ENCODE data around the gene PNLIP. TPM values are rescaled to one million over a fixed set of nuclear protein-coding genes. Genes with fewer than 3 reads are reported as not detected.

PNLIP gene
- total RNA-seq, 1 donor from 2014 or later, result not detected

DNA sequence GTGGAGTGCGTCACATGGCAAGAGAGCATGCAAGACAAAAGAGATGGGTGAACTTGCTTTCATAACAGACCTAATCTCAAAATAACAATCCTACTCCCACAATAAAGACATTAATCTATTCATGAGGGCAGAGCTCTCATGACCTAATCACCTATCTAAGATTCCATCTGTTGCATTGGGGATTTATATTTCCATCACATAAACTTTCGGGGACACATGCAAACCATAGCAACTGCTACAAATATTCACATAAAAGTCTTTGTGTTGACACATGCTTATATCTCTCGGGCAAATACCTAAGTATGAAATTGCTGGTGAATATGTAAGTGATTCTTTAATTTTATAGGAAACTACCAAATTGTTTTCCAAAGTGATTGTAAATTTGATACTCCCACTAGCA lies 29.1 kb downstream of the PNLIP start:
- intact Hi-C loops (cut with micrococcal nuclease), result no loop called here

DNA sequence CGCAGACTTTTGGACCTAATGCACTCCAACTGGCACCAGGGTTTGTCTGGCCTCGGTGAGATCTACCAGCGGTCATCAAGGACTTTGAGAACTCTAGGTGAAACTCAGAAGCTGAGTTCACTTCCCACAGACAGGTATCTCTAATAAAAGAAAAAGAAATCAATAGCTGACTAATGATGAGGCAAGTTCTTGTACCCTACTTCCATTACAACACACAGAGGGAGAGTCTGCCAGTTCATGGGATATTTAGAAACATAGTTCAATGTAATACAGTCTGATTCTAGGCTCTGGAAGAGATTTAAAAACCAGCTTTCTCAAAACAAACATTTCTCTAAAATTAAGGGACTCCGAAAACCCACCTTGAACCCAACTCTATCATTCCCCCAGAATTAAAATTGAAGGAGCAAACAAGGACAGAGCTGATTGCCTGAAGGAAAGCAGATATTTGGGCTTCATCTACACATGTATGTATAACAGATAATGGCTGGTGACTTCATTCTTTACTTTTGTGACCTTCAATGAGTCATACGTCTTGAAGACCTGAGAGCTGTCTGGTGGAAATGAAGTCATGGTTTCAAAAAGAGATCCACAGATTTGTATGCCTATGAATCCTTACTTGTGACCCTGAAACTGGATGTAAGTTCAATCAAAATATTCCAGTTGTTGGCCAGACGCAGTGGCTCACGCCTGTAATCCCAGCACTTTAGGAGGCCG lies 42.3 kb downstream of the PNLIP start:
- intact Hi-C loops (cut with micrococcal nuclease), result no loop called here

DNA sequence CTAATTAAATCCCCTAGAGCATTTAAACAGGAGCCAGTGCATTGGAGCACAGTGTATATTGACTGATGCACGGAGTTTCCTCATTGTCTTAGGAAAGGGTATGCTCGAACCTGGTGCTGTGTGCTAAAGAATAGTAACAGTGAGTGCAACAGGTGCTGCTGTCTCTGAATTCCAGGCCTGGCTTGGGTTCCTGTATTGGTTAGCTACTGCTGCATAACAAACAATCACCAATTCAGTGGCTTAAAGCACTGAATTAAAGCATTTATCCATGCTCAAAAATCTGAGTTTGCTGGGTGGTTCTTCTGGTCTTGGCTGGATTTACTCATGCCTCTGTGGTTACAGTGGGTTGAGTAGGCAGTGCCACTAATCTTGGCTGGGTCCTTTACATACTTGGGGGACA lies 43.3 kb downstream of the PNLIP start:
- intact Hi-C loops (cut with micrococcal nuclease), result no loop called here

DNA sequence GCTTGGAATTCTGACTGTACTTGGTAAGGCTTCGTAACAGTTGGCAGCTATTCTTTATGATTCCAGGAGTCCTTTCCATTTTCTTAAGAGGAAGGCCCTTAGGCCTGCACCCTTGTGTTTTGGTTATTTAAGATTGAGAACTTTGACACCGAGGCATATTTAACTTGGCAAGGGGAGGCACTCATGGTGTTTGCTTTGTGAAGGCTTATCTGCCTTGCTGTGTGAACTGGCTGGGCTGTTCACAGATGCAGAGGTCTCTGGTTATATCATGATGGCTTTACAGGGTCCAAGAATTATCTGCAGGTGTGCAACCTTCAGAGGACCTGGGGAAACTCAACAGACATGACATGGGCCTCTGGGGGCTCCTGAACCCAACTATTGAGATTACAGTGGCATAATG lies 44.2 kb downstream of the PNLIP start:
- intact Hi-C loops (cut with micrococcal nuclease), result no loop called here

DNA sequence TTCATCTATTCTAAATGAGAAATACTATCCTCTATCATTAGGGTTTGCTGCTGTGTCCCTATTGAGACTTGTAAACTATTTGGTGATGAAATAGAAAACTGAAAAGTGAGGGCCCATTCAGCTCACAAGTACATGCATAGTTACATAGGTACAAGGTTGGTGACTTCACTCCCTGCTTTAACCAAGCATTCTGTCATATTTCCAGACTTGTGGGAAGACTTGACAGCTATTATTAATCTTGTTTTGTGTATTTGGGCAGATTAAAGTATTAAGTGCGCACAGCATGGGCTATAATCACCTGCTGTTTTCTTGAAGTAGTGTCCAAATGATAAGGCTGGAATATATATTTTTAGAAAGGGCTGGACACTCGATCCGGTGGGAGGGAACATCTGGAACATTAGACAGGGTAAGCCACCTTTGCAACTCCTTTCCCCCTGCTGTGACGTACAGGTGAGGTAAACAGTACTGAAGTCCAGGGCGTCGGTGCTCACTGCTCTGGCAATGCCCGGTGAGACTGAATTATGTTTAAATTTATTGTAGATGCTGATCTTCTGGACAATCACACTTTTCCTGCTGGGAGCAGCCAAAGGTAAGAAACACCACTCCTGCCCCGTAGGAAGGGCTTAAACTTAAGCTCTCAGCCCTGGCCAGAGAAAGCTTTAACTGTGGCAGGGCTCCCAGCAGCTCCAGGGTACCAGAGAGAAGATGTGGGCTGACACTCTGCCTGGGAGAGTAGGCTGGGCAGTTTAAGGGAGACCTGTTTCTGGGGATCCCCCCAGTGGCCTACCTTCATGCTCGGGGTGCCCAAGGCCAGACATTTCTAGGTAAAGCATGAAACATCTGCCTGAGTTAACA lies 45.1 kb downstream of the PNLIP start, which contains the start of gene PNLIPRP1:
TSS of gene PNLIPRP1 (plus strand) at position 370 of the 855 bp plus-strand sequence. CDS start at position 541, 171 bp downstream.
- intact Hi-C loops (cut with micrococcal nuclease), result no loop called here

DNA sequence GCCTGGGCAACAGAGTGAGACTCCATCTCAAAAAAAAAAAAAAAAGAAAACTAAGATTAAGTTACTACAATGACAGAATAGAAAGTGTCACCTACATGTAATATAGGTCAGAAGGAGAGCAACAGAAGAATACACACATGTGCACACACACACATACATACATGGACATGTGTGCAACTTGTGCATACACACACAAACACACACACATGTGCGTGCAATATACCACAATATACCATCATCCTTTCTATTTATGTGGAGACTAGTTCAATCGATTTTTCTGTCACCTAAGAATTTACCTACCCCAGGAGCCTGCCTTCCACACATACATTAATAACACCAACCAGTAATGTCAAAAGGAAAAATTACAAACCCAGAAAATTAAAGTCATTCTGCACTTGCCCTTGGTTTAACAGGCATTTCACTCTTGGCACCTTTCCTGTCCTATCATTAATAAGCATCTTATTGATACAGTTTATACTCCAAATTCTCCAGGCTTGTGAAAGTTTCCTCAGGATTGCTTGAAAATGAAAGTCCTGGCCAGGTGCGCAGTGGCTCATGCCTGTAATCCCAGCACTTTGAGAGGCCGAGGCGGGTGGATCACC lies 47.5 kb downstream of the PNLIP start:
- intact Hi-C loops (cut with micrococcal nuclease), result no loop called here

DNA sequence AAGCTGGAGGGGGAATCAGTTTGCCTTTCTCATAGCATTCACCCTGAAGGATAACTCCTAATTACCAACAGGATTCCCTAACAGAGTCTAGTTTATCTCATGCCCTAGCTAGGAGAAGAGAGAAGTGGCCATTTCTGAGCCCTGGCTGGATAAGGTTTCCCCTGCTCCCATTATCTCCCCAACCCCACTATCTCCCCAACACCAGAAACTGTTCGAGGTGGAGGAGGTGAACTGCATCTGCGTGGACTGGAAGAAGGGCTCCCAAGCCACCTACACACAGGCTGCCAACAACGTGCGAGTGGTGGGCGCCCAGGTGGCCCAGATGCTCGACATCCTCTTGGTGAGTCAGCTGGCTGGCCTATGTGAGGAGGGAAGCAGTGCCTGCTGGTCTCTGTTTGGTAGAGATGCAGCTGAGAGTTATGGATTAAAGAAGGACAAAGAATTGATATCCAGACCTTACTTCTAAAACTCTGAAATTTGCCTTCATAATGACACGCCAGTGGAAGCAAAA lies 48.8 kb downstream of the PNLIP start:
- intact Hi-C loops (cut with micrococcal nuclease), result no loop called here

DNA sequence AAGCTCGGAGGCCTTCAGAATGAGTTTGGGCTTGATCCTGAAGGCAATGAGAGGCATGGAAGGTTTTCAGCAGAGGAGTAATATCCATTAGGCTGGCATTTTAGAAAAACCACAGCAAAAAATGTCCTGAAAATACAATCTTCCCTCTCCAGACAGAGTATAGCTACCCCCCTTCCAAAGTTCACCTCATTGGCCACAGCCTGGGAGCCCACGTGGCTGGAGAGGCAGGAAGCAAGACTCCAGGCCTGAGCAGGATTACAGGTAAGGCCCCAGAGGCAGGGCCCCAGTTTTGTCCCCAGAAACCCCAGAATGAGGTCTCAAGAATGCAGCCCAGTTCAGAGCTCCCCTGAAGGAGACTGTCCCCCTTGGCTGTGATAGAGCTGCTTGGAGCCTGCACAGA lies 50.3 kb downstream of the PNLIP start:
- intact Hi-C loops (cut with micrococcal nuclease), result no loop called here

DNA sequence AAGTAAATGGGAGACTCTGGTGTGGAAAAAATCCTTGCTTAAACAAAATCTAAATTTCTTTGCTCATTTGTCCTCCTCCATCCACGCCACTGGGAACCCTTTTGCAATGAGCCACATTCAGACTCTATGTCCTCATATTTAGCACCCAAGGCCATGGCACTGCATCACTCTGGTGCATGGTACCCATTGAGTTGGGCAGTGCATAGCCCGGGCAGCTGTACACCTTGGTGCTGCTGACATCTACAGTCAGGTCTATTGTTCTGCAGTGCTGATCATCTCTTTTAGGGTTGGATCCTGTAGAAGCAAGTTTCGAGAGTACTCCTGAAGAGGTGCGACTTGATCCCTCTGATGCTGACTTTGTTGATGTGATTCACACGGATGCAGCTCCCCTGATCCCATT lies 51.8 kb downstream of the PNLIP start:
- intact Hi-C loops (cut with micrococcal nuclease), result no loop called here

DNA sequence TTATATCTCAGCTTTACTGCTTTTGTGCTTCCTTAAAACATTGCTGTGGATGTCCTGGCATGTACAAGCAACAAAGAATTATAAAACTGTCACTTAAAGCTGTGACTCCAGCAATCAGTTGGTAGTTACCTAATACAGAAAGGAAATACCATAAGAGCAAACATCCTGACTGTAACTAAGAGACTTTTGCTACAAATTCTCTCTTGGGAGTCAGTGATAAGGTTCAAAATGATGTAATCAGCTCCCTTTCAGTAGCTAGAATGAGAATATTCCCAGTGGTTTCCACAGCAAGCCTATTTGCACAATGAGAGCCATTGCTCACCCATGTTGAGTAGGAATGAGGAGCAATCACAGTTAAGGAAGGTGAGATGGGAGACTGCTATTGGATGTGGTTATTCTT lies 52.6 kb downstream of the PNLIP start:
- intact Hi-C loops (cut with micrococcal nuclease), result no loop called here

DNA sequence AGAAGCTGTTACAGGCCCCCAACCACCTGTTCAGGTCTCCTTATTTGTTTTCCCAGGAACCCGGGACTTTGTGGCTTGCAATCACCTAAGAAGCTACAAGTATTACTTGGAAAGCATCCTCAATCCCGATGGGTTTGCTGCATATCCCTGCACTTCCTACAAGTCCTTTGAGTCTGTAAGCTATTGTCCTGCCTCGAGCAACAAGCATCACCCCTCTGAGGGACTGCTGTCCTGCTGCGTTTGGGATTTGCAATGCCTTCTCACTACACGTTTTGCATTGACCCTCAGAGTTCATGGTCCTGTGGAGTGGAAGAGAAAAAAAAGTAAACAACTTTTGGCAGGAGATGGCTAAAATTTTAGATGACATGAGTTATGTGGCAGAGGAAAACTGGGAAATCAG lies 54.3 kb downstream of the PNLIP start:
- intact Hi-C loops (cut with micrococcal nuclease), result no loop called here

DNA sequence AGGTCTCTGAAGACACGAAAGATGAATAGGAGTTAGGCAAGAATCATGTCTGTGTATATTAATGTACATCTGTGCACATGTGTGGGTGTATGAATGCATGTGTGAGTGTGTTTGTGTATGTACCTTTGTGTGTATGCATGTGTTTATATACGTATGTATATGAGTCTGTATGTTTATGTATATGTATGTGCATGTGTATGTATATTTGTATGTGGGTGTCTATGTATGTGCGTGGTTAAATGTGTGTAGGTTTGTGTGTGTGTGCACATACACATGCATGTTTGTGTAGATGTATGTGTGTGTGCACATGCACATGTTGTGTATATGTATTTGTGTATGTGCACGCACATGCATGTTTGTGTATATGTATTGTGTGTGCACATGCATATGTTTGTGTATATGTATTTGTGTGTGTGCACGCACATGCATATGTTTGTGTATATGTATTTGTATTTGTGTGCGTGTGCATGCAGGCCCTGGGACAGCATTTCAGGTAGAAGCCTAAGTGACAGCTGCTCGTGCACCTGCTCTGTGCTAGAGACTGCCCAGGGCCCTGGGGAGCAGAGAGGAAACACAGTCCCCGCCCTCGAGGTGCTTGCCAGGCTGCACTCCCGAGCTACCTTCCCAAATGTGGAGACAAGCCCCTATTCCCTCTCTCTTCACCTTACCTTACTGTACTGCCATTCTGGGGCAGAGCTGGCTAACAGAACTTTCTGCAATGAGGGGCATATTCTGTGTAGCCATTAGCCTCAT lies 57.1 kb downstream of the PNLIP start:
- intact Hi-C loops (cut with micrococcal nuclease), result no loop called here

DNA sequence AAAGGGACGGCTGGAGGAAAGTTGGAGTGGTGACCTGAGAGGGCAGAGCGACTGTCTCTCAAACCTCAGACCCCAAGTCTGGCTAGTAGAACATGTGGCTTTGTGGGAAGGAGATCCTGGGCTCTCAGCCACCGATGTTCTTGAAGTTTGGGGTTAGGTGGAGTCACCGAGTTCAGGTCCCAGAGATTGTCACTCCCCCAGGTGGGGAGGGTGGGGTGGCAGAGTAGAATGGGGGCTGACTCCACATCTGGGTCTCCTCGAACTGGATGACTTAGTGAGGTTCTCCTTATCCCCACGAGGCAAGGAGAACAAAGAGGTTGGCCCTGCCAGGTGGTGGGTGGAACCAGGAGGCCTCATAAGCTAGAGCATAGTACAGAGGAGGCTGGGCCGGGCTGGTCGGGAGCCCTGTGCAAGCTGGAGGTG lies 60.3 kb downstream of the PNLIP start:
- intact Hi-C loops (cut with micrococcal nuclease), result no loop called here

DNA sequence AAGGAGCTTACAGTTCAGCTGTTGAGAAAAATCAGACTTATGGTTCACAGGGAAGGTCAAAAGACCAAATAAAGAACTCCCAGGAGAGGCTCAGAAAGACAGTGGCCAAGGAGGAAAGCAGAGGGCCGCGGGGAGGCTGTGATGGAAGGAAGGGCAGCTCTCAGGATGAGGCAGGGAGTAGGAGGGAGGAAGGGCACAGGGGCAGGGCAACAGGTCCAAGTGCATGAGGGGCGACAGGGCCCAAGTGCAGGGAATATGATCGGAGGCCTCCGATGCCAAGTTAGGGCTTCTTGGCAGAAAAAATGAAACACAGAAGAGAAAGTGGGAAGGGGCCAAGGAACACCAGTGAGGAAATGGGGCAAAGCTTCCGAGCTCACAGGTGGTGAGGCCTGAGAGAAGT lies 61.6 kb downstream of the PNLIP start:
- intact Hi-C loops (cut with micrococcal nuclease), result no loop called here

DNA sequence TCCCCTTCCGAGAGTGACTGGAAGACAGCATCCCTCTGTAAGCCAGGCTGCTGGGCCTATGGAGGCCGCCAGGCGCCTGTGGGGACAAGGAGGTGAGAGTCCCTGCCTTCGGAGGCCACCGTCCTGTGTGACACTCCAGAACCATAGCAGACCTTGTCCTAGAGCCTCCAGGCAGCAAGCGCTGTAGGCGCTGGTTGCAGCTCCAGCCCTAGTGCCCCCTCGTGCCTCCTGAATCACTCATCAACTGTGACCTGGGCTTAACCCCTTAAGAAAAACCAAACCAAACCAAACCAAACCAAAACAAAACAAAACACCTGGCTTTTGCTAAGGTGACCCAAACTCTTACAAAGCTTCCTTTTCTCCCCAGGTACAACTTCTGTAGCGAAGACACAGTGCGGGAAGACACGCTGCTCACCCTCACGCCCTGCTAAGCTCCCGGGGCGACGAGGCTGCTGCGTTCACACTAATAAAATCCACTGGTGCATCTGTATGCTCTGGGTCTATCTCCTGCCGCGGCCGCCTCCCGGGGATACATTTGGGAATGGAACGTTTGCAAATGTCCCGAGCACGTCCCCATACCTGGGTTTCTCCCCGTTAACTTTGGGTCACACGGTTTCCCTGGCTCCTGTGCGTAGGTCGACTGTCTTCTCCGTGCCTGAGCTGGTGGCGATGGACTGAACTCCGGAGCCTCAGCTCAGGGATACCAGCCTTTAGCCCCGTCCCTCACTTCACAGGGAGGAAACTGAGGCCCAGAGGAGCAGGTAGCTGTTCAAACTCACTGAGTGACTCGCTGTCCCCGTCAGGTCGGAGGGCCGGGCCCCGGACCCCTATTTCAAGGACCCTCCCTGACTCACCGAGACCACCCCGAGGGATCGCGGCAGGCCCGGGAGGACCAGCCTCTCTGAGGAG lies 63.2 kb downstream of the PNLIP start:
- intact Hi-C loops (cut with micrococcal nuclease), result no loop called here

DNA sequence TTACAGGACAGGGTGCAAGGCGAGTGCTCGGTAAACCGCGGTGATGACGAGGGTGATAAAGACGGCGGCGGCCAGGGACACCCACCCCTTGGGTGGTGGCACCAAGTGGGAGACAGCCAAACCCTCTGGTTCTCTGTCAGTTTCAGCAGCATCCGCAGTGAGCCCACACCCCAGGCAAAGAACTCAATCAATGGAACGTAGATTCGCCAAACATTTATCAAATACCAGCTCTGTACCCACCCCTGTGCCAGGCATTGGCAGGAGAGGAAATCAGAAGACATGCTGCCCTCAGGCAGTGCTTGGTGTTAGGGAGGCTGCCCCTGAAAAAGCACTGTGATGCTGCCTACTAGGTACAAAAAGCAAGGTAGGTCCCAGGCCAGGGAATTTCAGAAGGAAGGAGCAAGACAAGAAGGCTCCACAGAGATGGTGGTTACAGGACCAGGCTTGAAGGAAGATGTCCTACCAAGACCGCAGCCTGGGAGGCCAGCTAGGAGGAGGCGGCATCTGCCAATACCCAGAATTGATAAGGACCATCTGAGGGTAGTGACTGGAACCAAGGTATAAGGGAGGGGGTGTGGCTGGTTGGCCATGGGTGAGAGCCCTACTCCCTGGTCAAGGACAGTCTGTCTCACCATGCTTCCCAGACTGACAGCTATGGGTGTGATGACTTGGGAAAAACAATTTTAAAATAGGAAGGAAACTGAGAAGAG lies 64.9 kb downstream of the PNLIP start:
- intact Hi-C loops (cut with micrococcal nuclease), result no loop called here

DNA sequence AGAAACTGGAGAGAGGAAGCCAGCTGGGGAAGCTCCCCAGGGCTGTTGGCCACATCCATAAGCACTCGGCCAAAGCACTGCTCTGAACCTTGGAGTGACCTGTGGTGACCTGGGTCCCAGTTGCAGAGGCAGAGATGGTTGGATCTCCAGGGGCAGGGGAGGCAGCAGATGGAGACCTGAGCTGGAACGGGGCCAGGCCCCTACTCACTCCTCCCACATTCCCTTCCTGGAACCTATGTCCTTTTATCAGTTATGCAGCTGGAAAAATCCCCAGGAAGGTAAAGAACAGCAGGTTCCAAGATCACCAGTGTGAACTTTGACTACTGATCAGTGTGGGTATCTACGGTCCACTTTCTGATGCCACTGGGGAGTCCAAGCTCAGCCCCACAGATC lies 65.4 kb downstream of the PNLIP start:
- intact Hi-C loops (cut with micrococcal nuclease), result no loop called here

DNA sequence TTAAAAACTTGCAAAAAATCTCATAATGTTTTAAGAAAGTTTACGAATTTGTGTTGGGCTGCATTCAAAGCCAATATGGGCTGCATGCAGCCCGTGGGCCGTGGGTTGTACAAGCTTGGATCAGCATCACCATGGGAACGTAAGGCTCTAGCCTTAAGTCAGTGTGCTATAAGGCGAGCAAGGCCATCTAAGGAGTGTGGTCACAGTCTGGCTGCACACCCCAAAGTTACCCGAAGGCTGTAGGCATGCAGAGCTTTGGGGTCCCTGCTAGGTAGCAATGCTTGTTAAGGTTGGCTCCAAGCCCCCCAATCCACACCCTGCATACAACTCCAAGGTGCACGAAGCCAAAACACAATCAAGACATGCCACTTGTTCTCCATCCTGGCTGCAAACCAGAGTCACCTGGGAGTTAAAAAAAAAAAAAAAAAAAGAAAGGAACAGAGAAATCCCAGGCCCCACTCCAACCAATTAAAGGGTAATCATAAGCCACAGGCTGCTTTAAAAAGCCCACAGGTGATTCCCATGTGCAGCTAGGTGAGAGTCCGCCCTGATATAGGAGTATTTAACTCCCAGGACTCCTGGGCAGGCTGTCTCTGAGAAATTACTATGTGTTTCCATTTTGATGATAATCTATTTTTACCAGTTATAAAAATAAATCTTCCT lies 66.5 kb downstream of the PNLIP start:
- intact Hi-C loops (cut with micrococcal nuclease), result no loop called here

DNA sequence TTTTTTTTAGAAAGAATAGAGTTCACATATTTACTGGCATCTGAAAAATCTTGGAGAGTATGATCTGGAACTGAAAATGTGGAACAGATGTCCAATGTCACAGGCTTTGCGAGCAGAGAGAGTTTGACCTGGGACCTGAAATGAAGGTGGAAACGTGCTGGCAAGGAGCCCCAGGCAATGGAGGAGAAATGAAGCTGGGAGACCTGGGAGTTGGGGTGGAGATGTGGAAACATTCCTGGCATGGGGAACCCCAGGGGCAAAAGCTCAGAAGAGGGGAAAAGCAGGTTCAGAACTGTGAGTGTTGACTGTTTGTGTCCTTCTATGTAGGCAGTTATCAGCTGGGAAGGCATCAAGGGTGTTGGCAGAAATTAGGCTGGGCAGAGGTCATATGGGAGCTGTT lies 67.7 kb downstream of the PNLIP start:
- intact Hi-C loops (cut with micrococcal nuclease), result no loop called here

Data from T-helper 2 cell treated with Interferon-gamma antibody and Interleukin-4, amounts not matched to agents 100 ng/mL and 5 ng/mL, for 36 hours (primary cell).